ENCODE results near the gene NR0B1.

The NR0B1 gene, protein sequence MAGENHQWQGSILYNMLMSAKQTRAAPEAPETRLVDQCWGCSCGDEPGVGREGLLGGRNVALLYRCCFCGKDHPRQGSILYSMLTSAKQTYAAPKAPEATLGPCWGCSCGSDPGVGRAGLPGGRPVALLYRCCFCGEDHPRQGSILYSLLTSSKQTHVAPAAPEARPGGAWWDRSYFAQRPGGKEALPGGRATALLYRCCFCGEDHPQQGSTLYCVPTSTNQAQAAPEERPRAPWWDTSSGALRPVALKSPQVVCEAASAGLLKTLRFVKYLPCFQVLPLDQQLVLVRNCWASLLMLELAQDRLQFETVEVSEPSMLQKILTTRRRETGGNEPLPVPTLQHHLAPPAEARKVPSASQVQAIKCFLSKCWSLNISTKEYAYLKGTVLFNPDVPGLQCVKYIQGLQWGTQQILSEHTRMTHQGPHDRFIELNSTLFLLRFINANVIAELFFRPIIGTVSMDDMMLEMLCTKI

DNA sequence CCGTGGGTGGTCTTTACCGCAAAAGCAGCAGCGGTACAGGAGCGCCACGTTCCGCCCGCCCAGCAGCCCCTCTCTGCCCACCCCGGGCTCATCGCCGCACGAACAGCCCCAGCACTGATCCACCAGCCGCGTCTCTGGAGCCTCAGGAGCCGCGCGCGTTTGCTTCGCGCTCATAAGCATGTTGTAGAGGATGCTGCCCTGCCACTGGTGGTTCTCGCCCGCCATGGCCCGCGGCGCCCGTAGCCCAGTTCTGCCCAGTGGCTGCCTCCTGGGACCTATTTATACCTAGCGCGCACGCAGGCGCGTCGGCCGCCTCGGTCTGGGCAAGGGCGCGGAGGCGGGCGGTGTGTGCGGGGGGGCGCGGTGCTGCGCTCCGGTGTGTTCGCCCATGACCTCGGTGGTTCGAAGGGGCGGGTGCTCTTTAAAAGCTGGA is at the start of gene NR0B1:
Gene NR0B1, minus strand, starts transcription at position 252 of the 433 bp plus-strand sequence. Its CDS starts 27 bp downstream, at position 225.
- peak in 11 of 51 donors; percentile 0 to 5 (median 2) for DNase-seq

DNA sequence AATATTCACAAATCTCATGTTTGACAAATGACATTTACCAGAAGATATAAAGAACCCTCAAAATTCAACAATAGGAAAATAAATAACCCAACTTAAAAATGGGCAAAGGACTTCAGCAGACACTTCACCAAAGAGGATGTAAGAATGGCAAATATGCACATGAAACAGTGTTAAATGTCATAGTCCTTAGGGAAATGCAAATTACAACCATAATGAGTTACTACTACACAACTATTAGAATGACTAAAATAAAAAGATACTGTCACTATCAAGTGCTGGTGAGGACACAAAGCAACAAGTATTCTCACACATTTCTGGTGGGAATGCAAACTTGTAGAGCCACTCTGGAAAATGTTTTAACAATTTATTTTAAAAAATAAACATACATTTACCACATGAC is 40.8 kb upstream of the NR0B1 start:
- no peak for DNase-seq

DNA sequence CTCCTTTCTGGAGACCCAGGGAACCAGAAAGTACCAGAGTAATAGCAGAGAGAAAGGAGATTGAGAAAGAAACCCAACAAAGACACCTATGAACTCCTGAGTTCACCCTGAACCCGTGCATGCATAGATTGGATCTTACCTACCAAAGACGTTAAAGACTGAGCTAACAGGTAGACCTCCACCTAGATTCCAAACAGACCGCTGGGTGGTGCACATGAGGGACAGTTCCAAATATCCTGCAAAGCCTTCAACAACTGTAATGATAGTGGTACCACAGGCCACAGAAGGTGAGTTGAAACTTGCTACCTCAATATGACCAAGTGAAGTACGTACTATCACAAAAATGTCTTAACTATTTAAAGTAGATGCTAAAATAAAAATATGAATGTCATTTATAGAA is 34.0 kb upstream of the NR0B1 start:
- DNase-seq = no peak

DNA sequence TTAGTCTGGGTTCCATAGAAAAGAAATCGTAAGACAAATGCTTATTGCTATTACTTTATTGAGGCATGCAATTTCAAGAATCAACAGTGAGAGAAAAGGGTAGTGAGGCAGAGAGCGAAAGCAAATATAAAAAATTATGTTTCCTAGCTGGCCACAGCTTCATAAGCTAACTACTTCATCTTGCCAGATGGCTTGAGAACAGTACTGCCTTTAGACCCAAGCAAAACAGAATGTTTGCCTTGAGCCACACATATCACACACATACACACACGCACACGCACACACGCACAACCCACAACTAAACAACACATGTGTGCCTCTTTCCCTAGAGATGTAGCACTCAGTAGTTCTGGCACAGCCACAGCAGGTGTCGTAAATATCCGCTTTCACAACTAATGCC is 31.6 kb upstream of the NR0B1 start:
- no peak for DNase-seq

DNA sequence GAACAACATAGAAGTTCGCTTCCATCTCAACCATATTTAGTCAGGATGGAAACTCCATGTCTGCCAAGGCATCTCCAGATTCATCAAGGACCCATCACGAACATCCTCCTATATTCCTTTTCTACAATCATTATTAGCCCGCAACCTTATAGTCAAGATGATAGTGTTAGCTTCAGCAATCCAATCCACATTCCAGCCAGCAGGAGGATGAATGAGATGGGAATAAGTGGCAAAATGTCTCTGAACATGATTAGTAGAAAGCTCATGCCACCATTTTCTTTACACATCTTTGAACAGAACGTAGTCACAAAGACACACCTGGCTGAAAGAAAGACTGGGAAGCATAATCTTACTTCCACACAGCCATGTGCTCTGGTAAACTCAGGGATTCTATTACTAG is 18.6 kb upstream of the NR0B1 start:
- DNase-seq = no peak

DNA sequence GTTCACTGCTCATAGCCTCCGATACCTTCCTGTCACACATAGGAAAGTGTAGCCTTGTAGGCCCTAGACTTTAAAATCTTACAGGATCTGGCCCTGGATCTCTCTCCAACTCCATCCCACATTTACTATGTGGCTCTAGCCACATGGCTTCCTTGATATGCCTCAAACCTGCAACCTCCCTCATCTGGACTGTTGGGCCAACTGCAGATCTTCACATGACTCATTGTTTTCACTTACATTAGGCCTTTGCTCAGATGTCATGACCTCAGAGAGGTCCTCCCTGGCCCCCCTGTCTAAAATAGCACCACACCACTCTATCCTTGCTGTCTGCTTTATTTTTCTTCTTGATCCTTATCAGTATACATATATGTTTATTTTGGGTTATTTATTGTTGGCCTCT is 8.1 kb upstream of the NR0B1 start:
- no peak for DNase-seq

DNA sequence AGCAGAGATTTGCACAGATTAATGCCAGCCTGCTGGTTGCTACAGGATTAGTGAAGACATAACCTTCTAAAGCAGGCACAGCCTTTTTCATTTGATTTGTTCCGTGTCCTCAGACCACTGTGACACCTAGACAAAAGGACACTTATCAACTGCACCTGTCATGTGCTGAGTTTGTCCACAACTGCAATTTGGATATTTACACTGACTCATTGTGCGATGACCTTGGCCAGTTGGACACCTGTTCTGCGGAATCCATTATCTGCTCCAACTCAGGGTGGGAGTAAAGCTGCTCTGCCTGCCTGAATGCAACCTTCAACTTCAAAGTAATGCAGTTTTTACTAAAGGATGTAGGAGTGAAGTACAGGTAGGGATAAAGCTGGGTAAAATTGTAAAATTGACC is 4.1 kb upstream of the NR0B1 start:
- DNase-seq = no peak

DNA sequence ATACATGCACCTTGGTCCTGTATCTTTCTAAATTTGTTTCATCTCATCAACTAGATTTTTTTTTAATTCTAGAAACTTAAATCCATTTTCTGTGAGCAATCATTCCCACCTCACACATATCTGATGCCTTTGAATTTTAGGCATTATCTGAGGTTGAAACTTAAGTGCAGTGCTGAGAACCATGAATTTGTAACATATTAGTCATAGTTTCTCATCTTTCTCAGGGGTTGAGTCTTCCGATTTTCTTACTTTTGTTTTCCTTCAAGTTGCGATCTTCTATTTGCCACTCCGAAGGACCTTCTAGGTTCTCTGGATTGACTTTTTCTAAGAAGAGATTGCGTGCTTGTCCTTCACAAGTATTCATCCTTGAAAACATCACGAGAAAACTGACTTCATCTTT is 3.7 kb upstream of the NR0B1 start:
- DNase-seq = no peak

DNA sequence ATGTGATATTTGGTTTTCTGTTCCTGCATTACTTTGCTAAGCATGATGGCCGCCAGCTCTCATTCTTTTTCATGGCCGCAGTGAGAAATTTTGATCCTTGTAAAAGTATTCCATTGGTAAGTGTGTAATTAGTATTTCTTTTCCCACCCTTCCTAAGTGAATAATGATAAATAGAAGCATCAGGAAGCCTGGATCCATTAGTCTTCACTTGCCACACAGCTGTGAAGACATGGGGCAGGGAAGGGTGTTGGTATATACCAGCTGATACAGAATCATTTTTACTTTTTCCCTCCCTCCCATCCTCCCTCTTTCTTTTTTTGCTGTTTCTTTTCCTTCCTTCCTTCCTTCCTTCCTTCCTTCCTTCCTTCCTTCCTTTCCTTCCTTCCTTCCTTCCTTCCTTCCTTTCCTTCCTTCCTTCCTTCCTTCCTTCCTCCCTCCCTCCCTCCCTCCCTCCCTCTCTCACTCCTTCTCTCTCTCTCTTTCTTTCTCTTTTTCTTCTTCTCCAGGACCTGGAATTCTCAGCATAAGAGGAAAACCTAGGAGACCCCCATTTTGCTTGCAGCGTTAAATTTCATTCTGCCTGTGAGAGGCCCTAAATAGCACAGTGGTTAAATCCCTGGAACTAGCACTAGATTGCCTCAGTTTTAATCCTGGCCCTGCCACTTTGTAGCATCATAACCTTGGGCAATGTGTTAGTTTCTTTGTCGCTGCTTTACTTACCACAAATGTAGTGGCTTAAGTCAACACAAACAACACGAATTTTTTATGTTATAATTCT is 1.4 kb upstream of the NR0B1 start:
- no peak for DNase-seq

DNA sequence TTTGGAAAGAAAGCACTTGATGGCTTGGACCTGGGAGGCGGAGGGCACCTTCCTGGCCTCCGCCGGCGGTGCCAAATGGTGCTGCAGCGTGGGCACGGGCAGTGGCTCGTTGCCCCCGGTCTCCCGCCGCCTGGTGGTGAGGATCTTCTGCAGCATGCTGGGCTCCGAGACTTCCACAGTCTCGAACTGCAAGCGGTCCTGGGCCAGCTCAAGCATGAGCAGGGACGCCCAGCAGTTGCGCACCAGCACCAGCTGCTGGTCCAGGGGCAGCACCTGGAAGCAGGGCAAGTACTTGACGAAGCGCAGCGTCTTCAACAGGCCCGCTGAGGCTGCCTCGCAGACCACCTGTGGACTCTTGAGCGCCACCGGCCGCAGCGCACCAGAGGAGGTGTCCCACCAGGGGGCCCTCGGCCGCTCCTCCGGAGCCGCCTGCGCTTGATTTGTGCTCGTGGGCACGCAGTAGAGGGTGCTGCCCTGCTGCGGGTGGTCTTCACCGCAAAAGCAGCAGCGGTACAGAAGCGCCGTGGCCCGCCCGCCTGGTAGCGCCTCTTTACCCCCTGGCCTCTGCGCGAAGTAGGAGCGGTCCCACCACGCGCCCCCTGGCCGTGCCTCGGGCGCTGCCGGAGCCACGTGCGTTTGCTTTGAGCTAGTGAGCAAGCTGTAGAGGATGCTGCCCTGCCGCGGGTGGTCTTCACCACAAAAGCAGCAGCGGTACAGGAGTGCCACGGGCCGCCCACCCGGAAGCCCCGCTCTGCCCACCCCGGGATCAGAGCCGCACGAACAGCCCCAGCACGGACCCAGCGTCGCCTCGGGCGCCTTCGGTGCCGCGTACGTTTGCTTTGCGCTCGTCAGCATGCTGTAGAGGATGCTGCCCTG is 689 bp downstream of the NR0B1 start:
- peak in 11 of 51 donors; percentile 0 to 25 (median 2) for DNase-seq

DNA sequence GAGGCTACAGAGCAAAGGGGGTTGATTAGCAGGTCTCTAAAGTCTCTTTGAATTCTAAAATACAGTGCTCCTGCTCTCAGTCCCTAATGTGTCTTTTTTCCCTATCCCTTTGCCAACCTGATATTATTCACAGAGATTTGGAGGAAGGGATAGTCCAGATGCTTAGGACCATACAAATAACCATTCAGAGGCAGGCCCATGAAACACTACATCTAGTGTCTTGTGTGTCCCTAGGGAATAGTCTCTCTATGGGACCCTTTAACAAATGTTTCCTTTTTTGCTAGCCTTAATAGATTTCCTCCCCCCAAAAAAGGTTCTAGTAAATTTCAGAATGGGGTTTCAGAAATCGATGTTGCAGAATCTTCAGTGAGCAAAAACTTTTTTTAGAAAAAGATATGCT is 1.7 kb downstream of the NR0B1 start:
- DNase-seq = no peak

DNA sequence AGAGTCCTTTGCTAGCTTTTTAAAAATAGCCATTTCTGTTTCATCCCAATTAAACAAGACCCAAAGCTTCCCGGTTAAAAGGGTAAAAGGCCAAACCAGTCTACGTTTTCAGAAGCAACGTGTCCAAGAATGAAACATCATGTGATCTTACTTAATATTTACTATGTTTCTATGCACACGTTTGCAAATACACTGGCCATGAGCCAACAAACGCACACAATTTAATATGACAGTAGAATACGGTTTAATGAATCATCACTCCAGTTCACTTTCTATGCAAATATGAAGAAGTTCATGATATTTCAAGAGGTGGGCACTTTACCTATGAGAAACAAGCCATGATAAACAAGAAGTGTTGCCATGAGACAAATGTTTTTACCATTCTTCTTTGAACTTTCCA is 4.3 kb downstream of the NR0B1 start:
- DNase-seq = no peak

DNA sequence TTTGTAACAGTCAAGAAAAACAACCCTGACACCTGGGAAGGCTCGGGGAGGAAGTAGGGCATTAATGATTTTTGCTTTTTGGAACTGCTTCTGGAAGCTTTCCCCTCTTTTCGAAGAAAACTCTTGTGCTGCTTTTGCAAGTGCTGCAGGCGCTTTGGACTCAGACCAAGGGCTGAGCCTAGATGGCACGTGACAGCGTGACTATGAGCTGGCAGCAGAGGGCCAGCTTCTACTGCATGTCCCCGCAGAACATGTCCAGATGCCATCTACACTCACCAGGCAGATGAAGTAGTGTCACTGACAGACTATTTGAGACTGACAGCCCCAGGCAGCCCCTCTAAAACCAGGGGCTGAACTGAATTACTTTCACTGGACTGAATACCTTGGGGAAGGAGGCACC is 6.2 kb downstream of the NR0B1 start:
- peak in 32 of 51 donors; percentile 0 to 47 (median 5) for DNase-seq

DNA sequence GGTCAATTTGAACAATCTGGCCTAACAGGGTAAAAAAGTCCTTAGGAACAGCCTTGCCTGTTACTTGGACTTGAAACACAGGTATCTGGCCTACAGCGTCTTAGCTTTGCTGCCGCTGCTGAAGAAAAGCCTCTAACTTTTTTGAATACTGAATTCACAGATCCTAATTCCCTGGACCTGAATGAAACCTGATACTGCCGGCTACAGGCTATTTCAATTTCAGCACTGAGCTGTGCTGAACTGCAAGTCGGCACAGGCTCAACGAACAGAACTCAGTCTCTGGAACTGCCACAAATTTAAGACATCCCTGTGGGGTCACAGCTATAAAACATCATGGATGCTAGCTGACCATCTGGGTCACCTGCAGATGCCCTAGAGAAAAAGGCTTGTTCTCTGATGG is 7.2 kb downstream of the NR0B1 start:
- no peak for DNase-seq

DNA sequence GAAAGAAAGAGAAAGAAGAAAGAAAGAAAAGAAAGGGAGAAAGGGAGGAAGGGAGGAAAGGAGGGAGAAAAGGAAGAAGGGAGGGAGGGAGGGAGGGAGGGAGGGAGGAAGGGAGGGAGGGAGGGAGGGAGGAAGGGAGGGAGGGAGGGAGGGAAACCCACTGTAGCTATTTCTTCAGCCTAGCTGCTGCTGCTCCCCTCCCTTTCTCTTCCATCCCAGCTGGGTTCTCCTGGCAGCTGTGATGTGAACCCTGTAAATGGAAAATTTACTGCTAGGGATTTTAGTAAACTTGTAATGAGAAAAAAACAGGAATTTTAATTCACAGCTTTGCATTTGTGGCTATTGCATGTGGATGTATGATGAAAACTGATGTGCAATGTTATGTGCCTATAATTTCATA is 8.0 kb downstream of the NR0B1 start:
- DNase-seq = no peak

DNA sequence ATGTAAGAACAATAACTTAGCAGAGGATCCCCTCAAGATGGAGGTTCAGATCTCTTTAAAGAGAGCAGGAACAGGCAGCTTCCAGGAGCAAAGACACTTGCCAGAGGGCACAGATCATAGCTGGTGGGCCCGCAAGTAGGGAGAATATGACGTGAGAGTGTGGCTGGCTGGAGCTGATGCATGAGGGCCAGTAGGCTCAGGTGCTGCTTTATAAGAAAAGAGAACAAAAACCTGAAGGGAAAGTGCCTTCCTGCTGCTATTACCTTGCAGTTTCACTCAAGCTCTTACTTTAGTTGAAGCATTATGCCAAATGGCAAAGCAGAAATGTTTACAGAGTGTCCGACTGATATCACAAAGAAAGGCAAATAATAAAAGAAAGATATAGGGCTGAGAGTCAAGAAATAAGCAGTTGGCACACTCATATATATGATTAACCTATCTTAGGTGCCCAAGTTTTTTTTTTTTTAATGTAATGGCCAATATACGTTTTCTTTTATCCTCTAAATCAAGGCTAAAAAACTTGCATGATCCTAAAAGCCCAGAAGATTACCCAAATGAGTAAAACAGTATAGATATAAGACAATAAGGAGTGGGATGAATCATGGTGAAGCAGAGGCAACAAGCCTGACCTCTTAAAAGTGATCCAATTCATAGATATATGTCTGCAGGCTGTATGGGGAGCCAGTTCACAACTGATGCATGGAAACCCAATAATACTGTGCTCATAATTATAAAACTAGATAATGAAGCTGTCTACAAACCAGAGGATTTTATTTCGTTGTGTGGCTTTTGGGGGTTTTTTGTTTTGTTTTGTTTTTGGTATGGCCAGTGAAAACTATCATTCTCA is 12.6 kb downstream of the NR0B1 start:
- DNase-seq = no peak

DNA sequence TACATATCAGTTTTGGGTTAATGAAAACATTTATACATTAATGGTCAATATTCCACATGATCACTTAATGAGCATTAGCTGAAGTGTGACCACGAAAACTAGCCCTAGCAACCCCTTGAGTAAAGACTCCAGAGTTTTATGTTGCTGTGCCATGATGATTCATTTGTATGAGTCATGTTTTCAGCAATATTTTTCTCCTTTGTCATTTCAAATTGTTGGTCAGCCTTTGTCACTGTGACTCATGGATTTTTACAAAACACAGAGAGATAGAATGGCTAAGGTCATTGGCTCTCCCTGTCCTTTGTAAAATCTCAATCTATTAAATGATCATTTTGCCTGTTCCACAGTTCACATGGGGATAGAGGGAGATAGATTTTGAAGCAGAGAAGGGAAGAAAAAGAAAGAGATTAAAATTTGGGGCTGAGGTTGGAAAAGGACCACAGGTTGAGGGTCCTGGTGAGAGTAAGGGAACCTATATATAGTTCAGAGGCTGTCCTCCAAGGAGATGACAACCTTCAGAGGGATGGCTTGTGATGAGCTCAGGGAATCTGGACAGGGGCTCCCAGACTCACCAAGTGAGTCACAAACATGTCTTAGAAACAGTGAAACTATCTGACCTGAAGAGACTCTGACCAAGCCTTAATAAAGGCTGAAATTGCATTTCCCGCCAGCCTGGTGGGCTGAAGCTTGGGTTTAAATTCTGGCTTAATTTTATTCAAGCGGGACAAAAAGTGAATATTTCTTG is 25.6 kb downstream of the NR0B1 start:
- no peak for DNase-seq

DNA sequence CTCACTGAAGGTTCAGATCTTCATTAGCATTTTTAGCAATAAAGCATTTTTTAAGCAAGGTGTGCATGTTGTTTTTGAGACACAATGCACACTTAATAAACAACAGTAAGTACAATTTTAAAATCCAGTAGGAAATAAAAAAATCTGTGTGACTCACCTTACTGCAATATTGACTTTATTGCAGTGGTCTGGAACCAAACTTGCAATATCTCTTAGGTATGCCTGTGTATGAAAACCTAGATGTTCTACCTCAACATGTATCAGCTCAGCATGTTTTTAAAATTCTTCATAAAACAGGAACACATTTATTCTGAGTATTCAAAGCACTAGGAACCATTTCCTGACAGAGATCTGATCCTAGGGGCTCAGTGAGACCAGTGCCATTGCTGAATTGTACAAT is 26.7 kb downstream of the NR0B1 start:
- no peak for DNase-seq

DNA sequence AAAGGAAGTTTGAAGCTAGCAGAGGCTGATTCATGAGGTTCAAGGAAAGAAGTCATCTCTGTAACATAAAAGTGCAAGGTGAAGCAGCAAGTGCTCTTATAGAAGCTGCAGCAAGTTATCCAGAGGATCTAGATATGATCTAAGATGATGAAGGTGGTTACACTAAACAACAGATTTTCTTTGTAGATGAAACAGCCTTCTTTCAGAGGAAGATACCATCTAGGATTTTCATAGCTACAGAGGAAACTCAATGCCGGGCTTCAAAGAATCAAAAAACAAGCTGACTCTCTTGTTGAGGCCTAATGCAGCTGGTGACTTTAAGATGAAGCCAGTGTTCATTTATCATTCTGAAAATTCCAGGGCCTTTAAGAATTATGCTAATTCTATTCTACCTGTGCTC is 28.8 kb downstream of the NR0B1 start:
- DNase-seq = no peak

DNA sequence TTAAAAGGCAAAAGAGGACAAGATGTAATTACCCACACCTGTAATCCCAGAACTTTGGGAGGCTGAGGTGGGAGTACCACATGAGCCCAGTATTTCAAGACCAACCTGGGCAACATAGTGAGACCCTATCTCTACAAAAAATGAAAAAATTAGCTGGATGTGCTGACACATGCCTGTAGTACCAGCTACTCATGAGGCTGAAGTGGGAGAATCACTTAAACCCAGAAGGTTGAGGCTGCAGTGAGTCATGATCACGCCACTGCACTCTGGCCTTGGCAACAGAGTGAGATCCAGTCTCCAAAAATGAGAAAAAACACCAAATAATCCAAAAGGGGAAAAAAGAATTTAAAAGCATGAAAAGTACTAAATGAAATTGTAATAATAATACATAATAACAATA is 30.8 kb downstream of the NR0B1 start:
- no peak for DNase-seq

Measured in hypothalamus (tissue), 51 donors.